AG04449 (cell line): ENCODE data around the gene DLX3.
A peak's percentile ranks its signal among the peaks of the same experiment; 100 is the strongest.

Source experiments
- CTCF ChIA-PET: fragments of 350-600 bp; formaldehyde crosslinking; extraction: SDS; loops from one replicate; lab custom pipeline; 2021; ENCODE audit warnings: antibody characterized with exemption; lab: Yijun Ruan, JAX
- POLR2A ChIA-PET: fragments of 400-600, 350-600 bp; formaldehyde crosslinking; extraction: SDS; loops from one replicate; lab custom pipeline; 2020; ENCODE audit warnings: antibody characterized with exemption, inconsistent platforms; lab: Yijun Ruan, JAX
- DNase-seq: peaks from one replicate; pipeline ENCODE4 v3.0.0-alpha.2; 2010; ENCODE audit warnings: low read depth, low spot score
- H3K4me3 ChIP-seq: 2 replicates; pipeline ENCODE4 v1.5.1; 2011; ENCODE audit warnings: low read depth, mild to moderate bottlenecking, control low read depth, low read length
- TF ChIP-seq, protein P1 (sequence below): IDR thresholded peaks from one replicate; pipeline ENCODE4 v1.5.1; 2011; ENCODE audit warnings: mild to moderate bottlenecking, moderate library complexity, low read length, control low read depth, inconsistent platforms; ENCODE audit not compliant: insufficient read depth; ENCODE audit errors: missing control alignments

The DLX3 gene

DNA sequence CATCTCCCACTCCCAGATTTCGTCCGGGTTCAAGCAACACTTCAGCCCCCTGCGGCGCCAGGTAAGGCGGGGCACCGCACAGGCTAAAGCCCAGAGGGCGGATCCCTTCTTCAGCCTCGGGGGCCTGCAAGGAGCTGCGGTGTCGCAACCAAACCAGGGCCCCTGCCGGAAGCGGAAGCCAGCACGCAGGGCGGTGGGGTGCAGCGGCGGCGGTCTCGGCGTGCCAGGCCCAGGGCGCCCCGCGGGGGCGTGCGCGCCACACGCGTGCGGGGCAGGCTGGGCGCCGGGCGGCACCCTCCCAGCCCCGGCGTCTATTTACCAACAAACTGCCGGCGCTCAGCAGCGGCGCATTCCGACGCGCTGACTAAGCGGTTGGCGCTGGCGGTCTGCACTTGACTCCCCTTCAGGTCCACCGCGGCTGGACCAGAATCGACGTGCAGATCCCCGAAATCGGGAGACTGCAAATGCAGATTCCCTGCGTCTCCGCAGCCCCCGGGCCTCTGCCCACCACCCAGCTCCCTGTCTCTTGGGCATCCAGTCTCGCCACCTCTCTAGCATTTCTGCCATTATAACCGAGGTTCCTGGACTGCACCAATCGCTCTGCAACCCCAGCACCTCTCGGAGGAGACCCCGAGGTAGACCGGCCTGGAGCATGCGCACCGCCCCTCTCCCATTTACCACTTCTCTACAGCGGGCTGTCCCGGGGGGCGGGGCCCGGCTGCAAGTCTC lies 26.5 kb downstream of the DLX3 start:
- POLR2A ChIA-PET: no interaction called here
- TF ChIP-seq, protein P1, sequence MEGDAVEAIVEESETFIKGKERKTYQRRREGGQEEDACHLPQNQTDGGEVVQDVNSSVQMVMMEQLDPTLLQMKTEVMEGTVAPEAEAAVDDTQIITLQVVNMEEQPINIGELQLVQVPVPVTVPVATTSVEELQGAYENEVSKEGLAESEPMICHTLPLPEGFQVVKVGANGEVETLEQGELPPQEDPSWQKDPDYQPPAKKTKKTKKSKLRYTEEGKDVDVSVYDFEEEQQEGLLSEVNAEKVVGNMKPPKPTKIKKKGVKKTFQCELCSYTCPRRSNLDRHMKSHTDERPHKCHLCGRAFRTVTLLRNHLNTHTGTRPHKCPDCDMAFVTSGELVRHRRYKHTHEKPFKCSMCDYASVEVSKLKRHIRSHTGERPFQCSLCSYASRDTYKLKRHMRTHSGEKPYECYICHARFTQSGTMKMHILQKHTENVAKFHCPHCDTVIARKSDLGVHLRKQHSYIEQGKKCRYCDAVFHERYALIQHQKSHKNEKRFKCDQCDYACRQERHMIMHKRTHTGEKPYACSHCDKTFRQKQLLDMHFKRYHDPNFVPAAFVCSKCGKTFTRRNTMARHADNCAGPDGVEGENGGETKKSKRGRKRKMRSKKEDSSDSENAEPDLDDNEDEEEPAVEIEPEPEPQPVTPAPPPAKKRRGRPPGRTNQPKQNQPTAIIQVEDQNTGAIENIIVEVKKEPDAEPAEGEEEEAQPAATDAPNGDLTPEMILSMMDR: no peak
- peak overlapping the region; percentile 40 for H3K4me3 ChIP-seq
- CTCF ChIA-PET: interaction anchor here (1.2 to 1.8 kb wide), 2 partner anchors 16 to 29 kb away, joined by 3 to 6 read pairs; no protein-coding TSS in a partner anchor
- no peak for DNase-seq

DNA sequence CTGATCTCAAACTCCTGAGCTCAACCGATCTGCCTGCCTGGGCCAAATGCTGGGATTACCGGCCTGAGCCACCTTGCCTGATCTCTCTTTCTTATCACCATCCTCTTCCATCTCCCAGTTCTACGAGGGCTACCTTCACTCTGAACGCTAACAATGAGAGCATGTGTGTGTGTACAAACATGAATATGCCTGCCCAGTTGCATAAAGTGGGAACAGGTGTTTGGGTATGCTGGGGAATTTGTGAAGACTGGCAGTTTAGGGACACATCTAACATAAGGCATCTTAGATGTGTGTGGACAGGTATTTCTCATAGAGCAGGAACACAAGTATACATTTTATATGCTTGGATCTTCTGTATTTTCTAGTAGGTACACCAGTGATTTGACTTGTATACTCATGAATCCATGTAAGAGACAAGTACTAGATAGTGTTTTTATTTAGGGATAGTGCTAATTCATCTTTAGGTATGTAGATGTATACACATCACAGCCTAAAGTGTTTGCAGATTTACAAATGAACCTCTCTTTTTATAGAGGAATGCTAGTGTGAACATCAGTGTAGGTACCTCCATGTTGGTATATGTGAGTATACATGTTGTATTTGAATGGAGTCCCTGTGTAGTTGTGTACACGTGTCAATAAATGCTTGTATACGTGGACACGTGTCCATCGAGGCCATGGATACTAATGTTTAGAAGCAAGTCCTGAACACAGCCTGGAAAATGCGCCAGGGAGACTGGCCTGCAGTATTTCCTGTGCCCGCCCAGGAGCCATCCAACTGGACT lies 27.2 kb downstream of the DLX3 start:
- ChIA-PET CTCF (interaction anchor here (1.2 to 5.1 kb wide), 3 partner anchors 30 to 106 kb away, joined by 3 to 22 read pairs (median 6); no protein-coding TSS in a partner anchor), POLR2A (no interaction called here)
- H3K4me3 ChIP-seq: peak overlapping the region; percentile 40; the same call in 1 of the 2 replicates
- DNase-seq: no peak
- TF ChIP-seq, protein P1: no peak

DNA sequence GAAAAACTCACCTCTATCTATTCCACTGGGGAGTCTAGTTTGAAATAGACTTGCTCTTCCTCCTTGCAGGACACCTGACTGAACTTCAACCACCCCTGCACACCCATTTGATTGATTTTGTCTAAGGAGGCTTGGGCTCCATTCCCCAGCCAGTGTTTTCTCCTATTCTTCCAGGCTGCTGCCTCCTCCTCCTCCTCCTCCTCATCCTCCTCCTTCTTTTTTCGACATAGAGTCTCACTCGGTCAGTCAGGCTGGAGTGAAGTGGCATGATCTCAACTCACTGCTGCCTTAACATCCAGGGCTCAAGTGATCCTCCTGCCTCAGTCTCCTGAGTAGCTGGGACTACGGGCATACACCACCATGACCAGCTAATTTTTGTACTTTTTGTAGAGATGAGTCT lies 27.8 kb downstream of the DLX3 start:
- TF ChIP-seq, protein P1: no peak
- H3K4me3 ChIP-seq: no peak overlapping the region
- ChIA-PET CTCF (interaction anchor here (1.2 to 5.1 kb wide), 3 partner anchors 11 to 106 kb away, joined by 3 to 22 read pairs (median 5); no protein-coding TSS in a partner anchor), POLR2A (interaction anchor here (0.5 kb wide), 1 partner anchor 253 kb away, joined by 4 read pairs; no protein-coding TSS in a partner anchor)
- no peak for DNase-seq

DNA sequence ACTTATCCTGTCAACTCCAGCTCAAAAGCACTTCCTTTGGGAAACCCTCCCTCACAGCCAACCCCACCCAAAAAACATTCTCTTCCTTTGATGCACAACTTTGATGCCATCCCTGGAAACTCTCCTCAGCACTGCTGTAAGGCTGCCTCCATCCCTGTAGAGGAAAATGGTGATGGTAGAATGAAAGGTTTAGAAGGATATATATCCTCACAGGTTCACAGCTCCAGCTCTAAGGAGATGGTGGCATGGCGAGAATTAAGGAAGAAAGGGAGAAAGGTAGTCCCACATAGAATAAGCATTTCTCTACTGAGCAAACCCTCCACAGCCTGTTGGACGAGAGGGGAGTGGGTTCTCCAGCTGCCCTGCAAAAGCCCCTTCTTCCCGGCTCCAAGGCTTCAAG lies 28.3 kb downstream of the DLX3 start:
- CTCF ChIA-PET: interaction anchor here (1.2 to 5.1 kb wide), 4 partner anchors 10 to 105 kb away, joined by 3 to 22 read pairs (median 5); no protein-coding TSS in a partner anchor
- no peak overlapping the region for H3K4me3 ChIP-seq
- POLR2A ChIA-PET: interaction anchor here (0.5 kb wide), 1 partner anchor 253 kb away, joined by 4 read pairs; no protein-coding TSS in a partner anchor

DNA sequence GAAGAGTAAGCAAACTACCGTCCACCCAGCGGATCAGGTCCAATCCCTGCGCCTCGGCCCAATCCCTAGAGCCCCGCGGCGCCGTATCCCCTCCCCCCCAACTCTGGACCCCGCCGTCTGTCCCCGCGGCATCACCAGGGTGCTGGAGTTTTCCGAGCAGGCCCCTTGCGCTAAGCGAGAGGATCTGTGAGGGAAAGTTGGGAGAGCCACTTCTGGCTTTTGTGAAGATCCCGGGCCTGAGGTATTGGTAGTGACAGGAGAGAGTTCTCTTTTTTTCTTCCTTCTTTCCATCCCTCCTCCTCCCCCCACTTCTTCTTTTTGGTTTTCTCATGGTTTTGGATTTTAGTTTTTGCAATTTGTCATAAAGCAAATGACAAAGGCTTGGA lies 29.5 kb downstream of the DLX3 start:
- POLR2A ChIA-PET: no interaction called here
- CTCF ChIA-PET: interaction anchor here (1.5 to 5.1 kb wide), 2 partner anchors 13 to 32 kb away, joined by 5 to 22 read pairs; no protein-coding TSS in a partner anchor
- H3K4me3 ChIP-seq: no peak overlapping the region
- TF ChIP-seq, protein P1: no peak
- no peak for DNase-seq

More for the DNA sequence above, 28.3 kb downstream of the DLX3 start:
- no peak for DNase-seq
- TF ChIP-seq, protein P1: no peak
